Ishikawa (cell line): ENCODE data around the gene ZNF385D.

Source experiments
- CEBPB ChIP-seq: IDR thresholded peaks from 2 replicates; pipeline ENCODE4 v1.6.1; 2012
- EGR1 ChIP-seq: IDR thresholded peaks from 2 replicates; pipeline ENCODE4 v1.6.1; 2012
- EP300 ChIP-seq: IDR thresholded peaks from 2 replicates; pipeline ENCODE4 v1.6.1; 2012; ENCODE audit warnings: borderline replicate concordance
- TAF1 ChIP-seq: IDR thresholded peaks from 2 replicates; pipeline ENCODE4 v1.6.1; 2012; ENCODE audit warnings: low read depth, mild to moderate bottlenecking

DNA sequence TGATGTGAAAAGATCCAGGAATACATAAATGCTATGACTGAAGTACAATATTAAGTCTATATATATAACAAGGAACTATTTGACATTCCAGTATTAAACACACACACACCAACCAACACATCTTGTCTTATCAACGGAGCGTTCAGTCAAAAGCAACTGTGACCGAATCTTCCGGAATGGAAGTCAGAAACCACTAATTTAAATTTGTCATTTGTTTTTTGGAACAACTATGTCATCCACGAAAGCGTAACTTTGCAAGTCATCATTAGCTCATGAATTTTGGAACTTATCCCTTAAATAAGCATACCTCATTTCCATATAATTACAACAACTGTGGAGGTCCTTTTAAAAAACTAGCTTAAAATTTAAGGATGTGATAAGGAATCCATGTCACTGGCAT is 5.0 kb downstream of the ZNF385D start:
- TF ChIP-seq EP300 (no peak), TAF1 (no peak), EGR1 (no peak), CEBPB (no peak)
